ENCODE data around the gene LY9. TPM values are rescaled to one million over a fixed set of nuclear protein-coding genes. Genes with fewer than 3 reads are reported as not detected.

LY9 gene
- total RNA-seq, 1 experiment from 2014 or later, result 6.9 TPM

DNA sequence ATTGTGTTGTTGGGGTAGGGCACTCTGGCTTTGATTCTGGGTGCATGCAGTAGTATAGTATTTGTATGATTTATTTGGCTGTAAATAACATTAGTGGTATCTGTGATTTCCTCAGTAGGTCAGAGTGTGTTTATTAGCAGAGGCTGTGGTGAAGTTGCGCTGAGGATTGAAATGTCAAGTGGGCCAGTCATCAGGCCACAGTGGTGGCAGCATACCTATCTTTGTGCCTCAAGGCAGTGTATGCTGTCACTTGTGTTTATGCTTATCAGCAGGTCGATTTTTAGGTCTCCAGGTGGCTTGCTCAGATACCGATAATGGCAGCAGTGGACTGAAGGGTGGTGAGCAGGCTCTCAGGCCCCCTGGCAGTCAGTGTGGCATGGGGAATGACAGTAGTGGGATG lies 11.3 kb downstream of the LY9 start:
- no peaks in the 10 kb centered on the region for H3K9me2 ChIP-seq (ENCODE audit: insufficient read depth)
- no peak overlapping the region for H3K4me2 ChIP-seq
- DNase-seq, result no peak
- peaks cover 8% of the 10 kb centered on the region; the same call in 1 of the 2 replicates for H3K4me1 ChIP-seq (replicated peaks; ENCODE audit: insufficient read depth)
- no peak overlapping the region for H2AFZ ChIP-seq
- H3K4me3 ChIP-seq, result no peak overlapping the region
- H3K36me3 ChIP-seq (ENCODE audit: low read depth), result no peaks in the 10 kb centered on the region
- CTCF ChIA-PET, result no interaction called here
- H3K9me3 ChIP-seq (ENCODE audit: insufficient read depth, low read depth), result peaks cover 3% of the 10 kb centered on the region; the same call in 1 of the 2 replicates
- POLR2A ChIA-PET (ENCODE audit: unreplicated experiment), result no interaction called here
- no peaks in the 10 kb centered on the region for H4K20me1 ChIP-seq (ENCODE audit: insufficient read depth)
- intact Hi-C loops (cut with micrococcal nuclease; ENCODE audit: unreplicated experiment), result no loop called here
- no TSS peak for BruUV-seq (replicated peaks)
- no peaks in the 10 kb centered on the region for H3F3A ChIP-seq (ENCODE audit: insufficient read depth, low read depth)
- TF ChIP-seq EZH2 (IDR thresholded peaks at IDR 0.05; ENCODE audit: low read depth) (no peak), CTCF (conservative IDR thresholded peaks at IDR 0.05) (no peak)
- H3K79me2 ChIP-seq (ENCODE audit: low read depth), result no peaks in the 10 kb centered on the region
- no peaks in the 10 kb centered on the region for H3K27me3 ChIP-seq (ENCODE audit: insufficient read depth, low read depth)
- H3K27ac ChIP-seq, result no peak overlapping the region

GRCh38 chr1:160807738-160808137 lies 11.8 kb downstream of the LY9 start:
- no peak overlapping the region for H3K27ac ChIP-seq
- no peak overlapping the region for H3K4me3 ChIP-seq
- H2AFZ ChIP-seq, result no peak overlapping the region
- DNase-seq, result no peak
- no peak overlapping the region for H3K4me2 ChIP-seq
- POLR2A ChIA-PET (ENCODE audit: unreplicated experiment), result no interaction called here
- peaks cover 4% of the 10 kb centered on the region; the same call in 1 of the 2 replicates for H3F3A ChIP-seq (ENCODE audit: insufficient read depth, low read depth)
- no peaks in the 10 kb centered on the region for H3K9me2 ChIP-seq (ENCODE audit: insufficient read depth)
- no TSS peak for BruUV-seq (replicated peaks)
- no peaks in the 10 kb centered on the region for H4K20me1 ChIP-seq (ENCODE audit: insufficient read depth)
- no peaks in the 10 kb centered on the region for H3K79me2 ChIP-seq (ENCODE audit: low read depth)
- no peaks in the 10 kb centered on the region for H3K36me3 ChIP-seq (ENCODE audit: low read depth)
- peaks cover 12% of the 10 kb centered on the region; the same call in 1 of the 2 replicates for H3K4me1 ChIP-seq (replicated peaks; ENCODE audit: insufficient read depth)
- H3K27me3 ChIP-seq (ENCODE audit: insufficient read depth, low read depth), result no peaks in the 10 kb centered on the region
- intact Hi-C loops (cut with micrococcal nuclease; ENCODE audit: unreplicated experiment), result no loop called here
- TF ChIP-seq EZH2 (IDR thresholded peaks at IDR 0.05; ENCODE audit: low read depth) (no peak), CTCF (conservative IDR thresholded peaks at IDR 0.05) (no peak)
- CTCF ChIA-PET, result no interaction called here
- H3K9me3 ChIP-seq (ENCODE audit: insufficient read depth, low read depth), result peaks cover 3% of the 10 kb centered on the region; the same call in 1 of the 2 replicates

DNA sequence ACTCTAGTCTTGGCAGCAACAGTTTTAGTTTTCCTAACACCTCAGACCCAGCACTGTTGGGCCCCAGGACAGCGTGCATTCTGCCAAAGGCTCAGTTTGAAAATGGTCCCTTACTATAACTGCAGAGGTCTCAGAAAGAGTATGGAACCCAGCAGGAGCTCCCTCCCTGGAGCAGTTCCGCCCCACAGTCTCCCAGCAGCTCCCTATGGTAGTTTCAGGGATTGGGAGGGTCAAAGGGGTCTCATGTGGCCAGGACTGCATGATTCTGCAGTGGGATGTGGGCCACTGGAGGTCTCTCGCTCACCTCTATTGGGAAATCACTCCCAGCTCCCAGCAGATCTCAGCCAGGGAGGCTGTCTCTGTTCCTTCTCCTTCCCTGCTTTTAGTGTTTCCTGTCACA lies 12.3 kb downstream of the LY9 start:
- peaks cover 8% of the 10 kb centered on the region; the same call in 1 of the 2 replicates for H3F3A ChIP-seq (ENCODE audit: insufficient read depth, low read depth)
- ChIA-PET CTCF (no interaction called here), POLR2A (ENCODE audit: unreplicated experiment) (no interaction called here)
- H3K9me3 ChIP-seq (ENCODE audit: insufficient read depth, low read depth), result peaks cover 3% of the 10 kb centered on the region; the same call in 1 of the 2 replicates
- peaks cover 16% of the 10 kb centered on the region; the same call in 1 of the 2 replicates for H3K4me1 ChIP-seq (replicated peaks; ENCODE audit: insufficient read depth)
- no peaks in the 10 kb centered on the region for H3K27me3 ChIP-seq (ENCODE audit: insufficient read depth, low read depth)
- no peak for DNase-seq
- no peaks in the 10 kb centered on the region for H4K20me1 ChIP-seq (ENCODE audit: insufficient read depth)
- no peak overlapping the region for H3K27ac ChIP-seq
- H3K9me2 ChIP-seq (ENCODE audit: insufficient read depth), result no peaks in the 10 kb centered on the region
- intact Hi-C loops (cut with micrococcal nuclease; ENCODE audit: unreplicated experiment), result no loop called here
- no peak overlapping the region for H3K4me3 ChIP-seq
- no TSS peak for BruUV-seq (replicated peaks)
- no peak for TF ChIP-seq CTCF (conservative IDR thresholded peaks at IDR 0.05)
- no peak for TF ChIP-seq EZH2 (IDR thresholded peaks at IDR 0.05; ENCODE audit: low read depth)
- no peaks in the 10 kb centered on the region for H3K79me2 ChIP-seq (ENCODE audit: low read depth)
- H3K36me3 ChIP-seq (ENCODE audit: low read depth), result no peaks in the 10 kb centered on the region
- no peak overlapping the region for H3K4me2 ChIP-seq
- no peak overlapping the region for H2AFZ ChIP-seq
